ENCODE measurements around the gene VIPR1.

GRCh38 chr3:42507252-42507651, 4.8 kb downstream of the VIPR1 start:
- TF ChIP-seq CTCF (IDR thresholded peaks at IDR 0.05) (no peak), SIN3A (IDR thresholded peaks at IDR 0.05; ENCODE audit: borderline replicate concordance, low read depth, low read length) (no peak), IRF3 (IDR thresholded peaks at IDR 0.05; ENCODE audit: low read depth, low read length) (no peak), POLR2AphosphoS5 (IDR thresholded peaks at IDR 0.05; ENCODE audit: low read depth, low read length) (no peak), RFX5 (IDR thresholded peaks at IDR 0.05; ENCODE audit: low read length) (no peak)

Data from SK-N-SH (cell line).